BLaER1 treated with 17β-estradiol and CSF1 and Interleukin-3, amounts not matched to agents 10 nM and 100 nM (cell line): ENCODE measurements around the gene ANKRD29.
"Not testable (repeated sequence)": the region's sequence is repeated elsewhere in the genome, so short reads cannot be mapped to it uniquely, and the experiment has no call there.

Experiments
- H3K27ac ChIP-seq, 11 experiments: shearing (Covaris generic); formaldehyde crosslinking; 2 replicates each; pipeline ENCODE4 v1.8.1; 2022
- H3K27me3 ChIP-seq, 11 experiments: shearing (Covaris generic); formaldehyde crosslinking; 2 replicates each; pipeline ENCODE4 v1.8.1; 2022
- H3K36me3 ChIP-seq, 11 experiments: shearing (Covaris generic); formaldehyde crosslinking; 2 replicates each; pipeline ENCODE4 v1.8.1; 2022
- H3K4me1 ChIP-seq, 10 experiments: shearing (Covaris generic); formaldehyde crosslinking; 2 replicates each; pipeline ENCODE4 v1.8.1; 2022
- H3K4me2 ChIP-seq, 11 experiments: shearing (Covaris generic); formaldehyde crosslinking; 2 replicates each; pipeline ENCODE4 v1.8.1; 2022
- H3K4me3 ChIP-seq, 10 experiments: shearing (Covaris generic); formaldehyde crosslinking; 2 replicates each; pipeline ENCODE4 v1.8.1; 2022
- H3K9ac ChIP-seq, 11 experiments: shearing (Covaris generic); formaldehyde crosslinking; 2 replicates each; pipeline ENCODE4 v1.8.1; 2022
- H3K9me3 ChIP-seq, 11 experiments: shearing (Covaris generic); formaldehyde crosslinking; replicated peaks in 1 of 11; 2 replicates each; pipeline ENCODE4 v1.8.1; 2022
- H4K20me1 ChIP-seq, 11 experiments: shearing (Covaris generic); formaldehyde crosslinking; 2 replicates each; pipeline ENCODE4 v1.8.1; 2022
- Cebpa-rat ChIP-seq, 11 experiments: shearing (Covaris generic); IDR thresholded peaks; 2 replicates each; pipeline ENCODE4 v1.8.1; 2022

ANKRD29 gene

DNA sequence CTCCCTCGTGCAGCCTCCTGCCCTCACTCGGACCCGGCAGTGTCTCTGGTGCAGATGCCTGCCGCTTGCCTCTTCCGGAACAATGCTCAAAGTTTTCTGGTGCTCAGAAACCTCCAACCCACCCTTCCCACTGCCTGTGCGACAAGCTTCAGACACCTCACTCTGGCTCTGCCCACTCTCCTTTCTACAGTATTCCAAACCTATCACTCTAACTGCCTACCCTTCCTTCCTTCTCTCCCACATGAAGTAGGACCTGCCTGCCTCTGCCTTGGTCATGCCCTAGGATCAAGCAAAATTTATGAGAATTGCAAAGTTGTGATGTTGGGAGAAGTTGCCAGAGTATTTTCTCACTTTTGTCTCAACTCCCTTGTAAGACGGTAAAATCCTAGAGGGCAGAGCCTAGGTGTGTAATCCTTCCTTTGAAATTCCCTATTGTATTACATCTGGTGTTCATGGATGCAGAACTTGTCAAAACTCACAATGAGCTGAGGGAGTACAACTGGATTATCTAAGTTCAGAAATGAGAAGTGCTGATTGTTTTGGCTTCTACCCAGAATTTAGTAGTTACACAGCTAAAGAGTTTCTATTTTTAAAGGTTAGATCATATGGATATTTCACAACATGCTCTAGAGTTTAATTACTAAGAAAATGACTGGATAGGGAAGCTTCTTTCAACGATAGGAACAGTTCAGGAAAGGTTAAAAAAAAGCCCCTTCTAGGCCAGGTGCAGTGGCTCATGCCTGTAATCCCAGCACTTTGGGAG lies 83.6 kb downstream of the ANKRD29 start:
- Histone ChIP-seq H4K20me1 (peaks cover 52 to 100% (median 77%) of the 10 kb centered on the region in 11 experiments; a peak in 20 of 22 replicates), H3K27ac (peak overlapping the region; percentile 8 to 64 (median 58); a peak in 21 of 22 replicates), H3K27me3 (no peaks in the 10 kb centered on the region), H3K9ac (peak overlapping the region in 10 of 11 experiments; percentile 28 to 64 (median 50); a peak in 18 of 22 replicates), H3K36me3 (peaks cover 40 to 59% (median 49%) of the 10 kb centered on the region in 11 experiments), H3K4me1 (peaks cover 60 to 86% (median 67%) of the 10 kb centered on the region in 10 experiments), H3K4me2 (peak overlapping the region; percentile 58 to 95 (median 75)), H3K9me3 (peaks cover 0 to 4% (median 0%) of the 10 kb centered on the region in 11 experiments; a peak in 1 of 22 replicates), H3K4me3 (peak overlapping the region in 4 of 10 experiments; percentile 6 to 41 (median 34); a peak in 6 of 20 replicates)
- 0 out of 22 replicates have a peak, but pooled peaks of 3 of the 11 experiments have one; percentile 17 to 27 (median 25) for TF ChIP-seq Cebpa-rat (IDR thresholded peaks at IDR 0.05)

DNA sequence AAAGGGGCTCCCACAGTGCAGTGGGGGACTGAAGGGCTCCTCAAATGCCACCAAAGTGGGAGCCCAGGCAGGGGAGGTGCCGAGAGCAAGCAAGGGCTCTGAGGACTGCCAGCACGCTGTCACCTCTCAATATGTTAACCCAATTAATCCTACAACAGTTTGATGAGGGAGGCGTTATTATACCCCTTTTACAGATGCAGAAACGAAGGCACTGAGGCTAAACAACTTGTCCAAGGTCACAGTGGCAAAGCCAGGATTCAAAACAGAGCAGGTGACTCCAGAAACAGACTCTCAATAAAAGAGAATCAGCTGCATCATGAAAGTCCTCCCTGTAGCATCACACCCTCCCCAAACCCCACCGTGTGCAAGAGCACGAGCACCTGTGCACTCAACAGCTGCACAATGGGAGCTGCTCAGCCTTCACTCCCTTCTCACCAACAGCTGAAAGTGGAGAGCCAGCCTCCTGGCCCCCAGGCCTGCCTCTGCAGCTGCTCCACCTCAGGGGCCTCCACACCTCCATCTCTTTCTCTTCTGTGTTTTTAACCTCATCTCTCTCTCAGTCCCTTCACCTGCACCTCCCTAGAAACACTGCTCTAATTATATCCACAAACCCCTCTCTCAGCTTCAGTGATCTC lies 84.5 kb downstream of the ANKRD29 start:
- Histone ChIP-seq H3K36me3 (peaks cover 43 to 57% (median 50%) of the 10 kb centered on the region in 11 experiments), H3K4me2 (peak overlapping the region; percentile 58 to 95 (median 75)), H3K4me3 (peak overlapping the region in 3 of 10 experiments; percentile 8 to 35 (median 32); a peak in 3 of 20 replicates), H3K27me3 (no peaks in the 10 kb centered on the region), H3K27ac (peak overlapping the region in 9 of 11 experiments; percentile 21 to 64 (median 61); a peak in 16 of 22 replicates), H4K20me1 (peaks cover 56 to 100% (median 79%) of the 10 kb centered on the region in 11 experiments; a peak in 20 of 22 replicates), H3K4me1 (peaks cover 58 to 86% (median 67%) of the 10 kb centered on the region in 10 experiments), H3K9ac (peak overlapping the region in 7 of 11 experiments; percentile 38 to 62 (median 52); a peak in 9 of 22 replicates), H3K9me3 (peaks cover 0 to 4% (median 0%) of the 10 kb centered on the region in 11 experiments; a peak in 1 of 22 replicates)
- TF ChIP-seq Cebpa-rat (IDR thresholded peaks at IDR 0.05): no peak

DNA sequence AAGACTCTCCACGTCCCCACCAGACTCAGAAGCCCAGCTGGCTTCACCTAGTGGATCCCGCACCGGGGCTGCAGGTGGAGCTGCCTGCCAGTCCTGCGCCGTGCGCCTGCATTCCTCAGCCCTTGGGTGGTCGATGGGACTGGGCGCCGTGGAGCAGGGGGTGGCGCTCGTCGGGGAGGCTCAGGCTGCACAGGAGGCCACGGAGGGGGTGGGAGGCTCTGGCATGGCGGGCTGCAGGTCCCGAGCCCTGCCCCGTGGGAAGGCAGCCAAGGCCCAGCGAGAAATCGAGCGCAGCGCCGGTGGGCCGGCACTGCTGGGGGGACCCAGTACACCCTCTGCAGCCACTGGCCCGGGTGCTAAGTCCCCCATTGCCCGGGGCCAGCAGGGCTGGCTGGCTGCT lies 85.2 kb downstream of the ANKRD29 start:
- H3K9ac ChIP-seq, H3K9me3 ChIP-seq, H3K4me2 ChIP-seq, H3K27me3 ChIP-seq, H3K4me3 ChIP-seq, H3K27ac ChIP-seq: not testable (repeated sequence)
- Histone ChIP-seq H3K4me1 (peaks cover 54 to 86% (median 63%) of the 10 kb centered on the region in 10 experiments), H4K20me1 (peaks cover 55 to 100% (median 82%) of the 10 kb centered on the region in 11 experiments; a peak in 20 of 22 replicates), H3K36me3 (peaks cover 43 to 57% (median 50%) of the 10 kb centered on the region in 11 experiments)

DNA sequence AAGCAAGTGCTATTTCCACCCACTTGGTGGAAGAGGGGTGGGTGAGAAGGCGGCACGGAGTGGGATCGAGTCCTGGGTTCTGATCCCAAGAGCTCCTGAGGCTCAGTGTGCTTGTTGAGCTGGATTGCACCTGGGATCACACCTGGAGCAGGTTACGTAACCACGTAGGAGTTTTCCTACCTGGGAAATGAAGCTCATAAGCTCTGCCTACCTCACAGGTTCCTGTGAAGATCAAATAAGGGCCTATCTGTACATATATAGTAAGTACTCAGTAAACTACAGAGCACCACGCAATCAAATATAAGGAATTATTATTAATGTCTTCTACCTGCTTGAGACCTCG lies 87.4 kb downstream of the ANKRD29 start:
- no peak overlapping the region for H3K4me3 ChIP-seq
- H4K20me1 ChIP-seq: peaks cover 46 to 100% (median 73%) of the 10 kb centered on the region in 11 experiments; a peak in 20 of 22 replicates
- H3K36me3 ChIP-seq: peaks cover 48 to 63% (median 54%) of the 10 kb centered on the region in 11 experiments
- H3K9me3 ChIP-seq: peaks cover 0 to 4% (median 0%) of the 10 kb centered on the region in 11 experiments; a peak in 1 of 22 replicates
- TF ChIP-seq Cebpa-rat (IDR thresholded peaks at IDR 0.05): no peak
- H3K4me2 ChIP-seq: peak overlapping the region; percentile 47 to 92 (median 68)
- H3K27ac ChIP-seq: peak overlapping the region in 7 of 11 experiments; percentile 2 to 51 (median 33); a peak in 10 of 22 replicates
- peak overlapping the region in 4 of 11 experiments; percentile 1 to 51 (median 30); a peak in 6 of 22 replicates for H3K9ac ChIP-seq
- peaks cover 47 to 65% (median 50%) of the 10 kb centered on the region in 10 experiments for H3K4me1 ChIP-seq
- H3K27me3 ChIP-seq: peaks cover 0 to 16% (median 0%) of the 10 kb centered on the region in 11 experiments; a peak in 3 of 22 replicates

DNA sequence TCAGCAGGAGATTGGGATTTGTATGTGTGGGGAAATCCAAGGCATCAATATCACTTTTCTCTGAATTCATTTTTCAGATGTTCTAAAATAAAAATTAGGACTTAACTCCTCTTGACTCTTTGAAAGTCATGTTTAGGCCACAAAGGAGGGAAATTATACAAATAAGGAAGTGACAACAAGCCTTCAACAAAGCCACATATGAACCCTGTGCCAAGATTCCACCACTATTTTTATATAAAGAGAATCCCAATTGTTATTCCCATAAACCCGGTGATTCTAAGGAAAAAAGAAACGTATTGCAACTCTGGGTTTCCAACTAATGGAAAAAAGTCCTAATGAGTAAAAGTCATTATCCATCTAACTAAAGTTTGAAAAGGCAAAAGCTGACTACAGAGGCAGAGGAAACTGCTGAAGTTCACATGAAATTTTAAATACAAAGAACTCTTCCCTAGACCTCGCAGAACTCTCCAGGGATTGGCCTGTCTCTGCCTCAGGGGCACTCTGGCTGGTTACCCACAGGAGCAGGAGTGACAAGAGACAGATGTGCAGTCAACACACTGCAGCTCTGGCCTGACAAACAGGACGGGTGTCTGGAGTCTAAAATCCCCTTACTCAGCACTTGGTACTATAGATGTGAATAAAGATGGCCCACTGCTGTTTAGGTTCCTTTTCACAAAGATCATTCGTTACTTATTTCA lies 88.0 kb downstream of the ANKRD29 start:
- Histone ChIP-seq H3K9ac (peak overlapping the region in 7 of 11 experiments; percentile 9 to 51 (median 23); a peak in 9 of 22 replicates), H3K4me1 (peaks cover 42 to 60% (median 45%) of the 10 kb centered on the region in 10 experiments), H3K27ac (peak overlapping the region; percentile 2 to 57 (median 33); a peak in 18 of 22 replicates), H4K20me1 (peaks cover 40 to 100% (median 68%) of the 10 kb centered on the region in 11 experiments; a peak in 20 of 22 replicates), H3K4me2 (peak overlapping the region; percentile 47 to 92 (median 68)), H3K27me3 (peaks cover 0 to 21% (median 0%) of the 10 kb centered on the region in 11 experiments; a peak in 3 of 22 replicates), H3K9me3 (peaks cover 0 to 4% (median 0%) of the 10 kb centered on the region in 11 experiments; a peak in 1 of 22 replicates), H3K4me3 (no peak overlapping the region), H3K36me3 (peaks cover 52 to 65% (median 58%) of the 10 kb centered on the region in 11 experiments)
- TF ChIP-seq Cebpa-rat (IDR thresholded peaks at IDR 0.05): no peak

DNA sequence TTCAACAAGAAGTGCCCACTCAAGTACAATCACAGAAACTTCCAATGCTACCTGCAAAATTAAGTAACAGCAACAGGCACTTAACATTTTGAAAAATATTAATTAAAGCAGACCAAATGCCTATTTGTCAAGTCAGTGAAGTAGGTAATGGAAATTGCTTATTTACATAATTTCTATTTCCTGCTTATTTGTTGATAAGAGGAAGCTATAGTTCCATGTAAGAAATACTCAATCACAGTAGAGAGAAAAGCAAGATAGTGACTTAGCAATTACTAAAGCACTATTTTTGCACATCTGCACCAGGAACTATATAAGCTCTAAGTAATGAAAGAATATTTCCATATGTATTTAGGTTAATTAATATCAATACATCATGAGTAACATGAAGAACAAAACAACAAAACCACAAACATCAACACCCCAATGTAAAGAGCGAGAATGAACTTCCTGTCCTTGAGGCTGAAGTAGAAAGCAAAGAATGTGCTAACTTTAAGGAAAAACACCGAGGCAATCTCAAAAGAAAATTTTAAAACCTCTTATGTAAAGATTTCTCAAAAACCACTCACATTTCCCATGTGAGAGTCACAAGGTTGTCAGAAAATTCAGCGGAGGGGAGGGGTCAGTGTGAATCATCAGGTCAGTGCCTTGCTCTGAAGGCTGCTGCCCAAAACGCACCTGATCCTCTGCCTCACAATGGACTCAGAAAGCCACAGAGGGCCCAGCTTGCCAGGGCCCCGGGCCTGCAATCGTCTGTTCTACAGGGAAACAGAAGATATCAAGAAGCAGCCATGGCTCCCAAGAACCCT lies 88.9 kb downstream of the ANKRD29 start:
- Histone ChIP-seq H3K9me3 (peaks cover 0 to 4% (median 0%) of the 10 kb centered on the region in 11 experiments; a peak in 1 of 22 replicates), H3K27me3 (peaks cover 0 to 23% (median 0%) of the 10 kb centered on the region in 11 experiments; a peak in 3 of 22 replicates), H3K4me1 (peaks cover 32 to 51% (median 36%) of the 10 kb centered on the region in 10 experiments), H4K20me1 (peaks cover 31 to 100% (median 61%) of the 10 kb centered on the region in 11 experiments; a peak in 20 of 22 replicates), H3K4me3 (no peak overlapping the region), H3K27ac (peak overlapping the region in 10 of 11 experiments; percentile 1 to 57 (median 32); a peak in 17 of 22 replicates), H3K4me2 (peak overlapping the region; percentile 47 to 92 (median 68)), H3K36me3 (peaks cover 61 to 73% (median 68%) of the 10 kb centered on the region in 11 experiments), H3K9ac (peak overlapping the region in 7 of 11 experiments; percentile 17 to 50 (median 23); a peak in 7 of 22 replicates)
- TF ChIP-seq Cebpa-rat (IDR thresholded peaks at IDR 0.05): no peak

DNA sequence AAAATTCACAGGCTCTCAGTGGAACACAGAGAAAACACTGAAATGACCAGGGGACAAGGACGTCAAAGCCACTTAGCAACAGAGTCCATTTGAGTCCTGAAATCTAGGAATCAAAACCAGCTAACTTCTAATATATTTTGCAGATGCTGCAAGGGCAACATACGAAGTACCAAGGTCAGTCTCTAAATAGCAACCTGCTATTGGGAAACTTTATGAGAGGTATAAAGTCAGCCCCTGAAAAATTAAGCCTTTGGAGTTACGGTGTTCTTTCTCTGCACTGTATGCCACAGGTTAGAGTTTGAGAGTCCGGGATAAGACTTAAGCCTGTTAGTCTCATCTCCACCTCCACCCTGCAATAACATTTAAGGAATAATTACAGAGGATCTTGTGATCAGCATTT lies 89.7 kb downstream of the ANKRD29 start:
- Histone ChIP-seq H3K4me2 (peak overlapping the region in 5 of 11 experiments; percentile 33 to 92 (median 86); a peak in 11 of 22 replicates), H4K20me1 (peaks cover 23 to 100% (median 53%) of the 10 kb centered on the region in 11 experiments; a peak in 19 of 22 replicates), H3K4me3 (no peak overlapping the region), H3K9ac (peak overlapping the region in 1 of 11 experiments; percentile 9; a peak in 1 of 22 replicates), H3K27me3 (peaks cover 0 to 23% (median 0%) of the 10 kb centered on the region in 11 experiments; a peak in 3 of 22 replicates), H3K36me3 (peaks cover 69 to 79% (median 75%) of the 10 kb centered on the region in 11 experiments), H3K9me3 (peaks cover 0 to 4% (median 0%) of the 10 kb centered on the region in 11 experiments; a peak in 1 of 22 replicates), H3K27ac (no peak overlapping the region), H3K4me1 (peaks cover 25 to 43% (median 28%) of the 10 kb centered on the region in 10 experiments)
- no peak for TF ChIP-seq Cebpa-rat (IDR thresholded peaks at IDR 0.05)
